Keratinocyte (primary cell): Measurements from ENCODE around the gene ASS1. TPM values are rescaled to one million over a fixed set of nuclear protein-coding genes. Genes with fewer than 3 reads are reported as not detected.

Source experiments
- DNase-seq: peaks from one replicate; pipeline ENCODE4 v3.0.0-alpha.2; 2011; ENCODE audit warnings: low read depth, missing footprints, low spot score
- FAIRE-seq: peaks from 2 replicates; lab custom pipeline; 2011; peaks lifted over from hg19 to GRCh38; lab: Jason Lieb, UNC
- H2AFZ ChIP-seq: 2 replicates; pipeline ENCODE4 v1.6.0; 2012; ENCODE audit warnings: low read length, control low read depth, inconsistent platforms; ENCODE audit not compliant: control insufficient read depth
- H3K27ac ChIP-seq: 2 replicates; pipeline ENCODE4 v1.5.1; 2011; ENCODE audit warnings: low read length; ENCODE audit not compliant: control insufficient read depth, insufficient read depth
- H3K27me3 ChIP-seq: 3 replicates; pipeline ENCODE4 v1.6.0; 2011; ENCODE audit warnings: low read length; ENCODE audit not compliant: control insufficient read depth, insufficient read depth; ENCODE audit errors: extremely low read depth
- H3K36me3 ChIP-seq, 2 experiments: 2 replicates in 1 of 2; 3 replicates in 1 of 2; pipeline ENCODE4 v1.5.1; 2011; ENCODE audit warnings: low read length in 2 of 2, mild to moderate bottlenecking in 1 of 2; ENCODE audit not compliant: control insufficient read depth in 2 of 2, insufficient read depth in 2 of 2; ENCODE audit errors: extremely low read depth in 1 of 2
- H3K4me1 ChIP-seq: 3 replicates; pipeline ENCODE4 v1.5.1; 2011; ENCODE audit warnings: low read length; ENCODE audit not compliant: control insufficient read depth, insufficient read depth; ENCODE audit errors: extremely low read depth
- H3K4me2 ChIP-seq: 3 replicates; pipeline ENCODE4 v1.6.0; 2011; ENCODE audit warnings: low read depth, low read length; ENCODE audit not compliant: control insufficient read depth, insufficient read depth; ENCODE audit errors: extremely low read depth
- H3K4me3 ChIP-seq, 3 experiments: fragments of 200-600 bp in 1 of 3; sonication (generic) in 1 of 3; 2 replicates in 2 of 3; 3 replicates in 1 of 3; pipeline ENCODE4 v1.5.1; 2011 to 2016; ENCODE audit warnings: low read length in 3 of 3, mild to moderate bottlenecking in 3 of 3, control low read depth in 2 of 3, inconsistent platforms in 1 of 3, low read depth in 1 of 3, mixed read lengths in 1 of 3, mixed run types in 1 of 3, moderate library complexity in 1 of 3; ENCODE audit not compliant: control insufficient read depth in 2 of 3, insufficient read depth in 2 of 3; ENCODE audit errors: extremely low read depth in 1 of 3
- H3K79me2 ChIP-seq: 2 replicates; pipeline ENCODE4 v1.6.0; 2012; ENCODE audit warnings: low read length; ENCODE audit not compliant: control insufficient read depth, insufficient read depth
- H3K9ac ChIP-seq: 3 replicates; pipeline ENCODE4 v1.6.0; 2011; ENCODE audit warnings: low read length; ENCODE audit not compliant: control insufficient read depth, insufficient read depth; ENCODE audit errors: extremely low read depth
- H3K9me1 ChIP-seq: 3 replicates; pipeline ENCODE4 v1.6.0; 2011; ENCODE audit warnings: low read length; ENCODE audit not compliant: control insufficient read depth, insufficient read depth; ENCODE audit errors: extremely low read depth
- H3K9me3 ChIP-seq: 2 replicates; pipeline ENCODE4 v1.5.1; 2012; ENCODE audit warnings: low read depth, low read length; ENCODE audit not compliant: control insufficient read depth
- H4K20me1 ChIP-seq: 3 replicates; pipeline ENCODE4 v1.6.0; 2011; ENCODE audit warnings: low read length; ENCODE audit not compliant: control insufficient read depth, insufficient read depth; ENCODE audit errors: extremely low read depth
- EZH2 ChIP-seq: IDR thresholded peaks from one replicate; pipeline ENCODE4 v1.6.1; 2012; ENCODE audit warnings: inconsistent platforms, mild to moderate bottlenecking, low read length, moderate library complexity
- dilution Hi-C: fragments of 300-500 bp; cut with MboI; formaldehyde crosslinking; loops from one replicate; pipeline ENCODE4 v1.7.0; 2020; ENCODE audit warnings: low sequenced_read_pairs; ENCODE audit not compliant: extremely low pct_ligation_motif_present
- polyA plus RNA-seq, 5 experiments: library from polyadenylated mRNA; depleted of rRNA in 3 of 5; stranded (reverse) in 3 of 5; stranded (forward) in 1 of 5; unstranded in 1 of 5; fragments of >200 nt; gene quantifications; 1 replicate in 1 of 5; 2 replicates in 3 of 5; 3 replicates in 1 of 5; pipeline versions ENCODE4 v1.2.1 to v1.2.3, GENCODE V29; 2011 to 2012; ENCODE audit warnings: missing spikeins in 2 of 5, low read depth in 1 of 5, low replicate concordance in 1 of 5
- small RNA-seq, 3 experiments: library from RNA; depleted of rRNA; stranded (forward); fragments of <200 nt; gene quantifications; one replicate each; pipeline ENCODE3, GENCODE V24; 2012; ENCODE audit warnings: low read depth in 3 of 3, low replicate concordance in 1 of 3; ENCODE audit not compliant: insufficient read length in 3 of 3
- TF ChIP-seq, protein P1 (sequence below), 3 experiments: IDR thresholded peaks in 1 of 3; conservative IDR thresholded peaks in 1 of 3; optimal IDR thresholded peaks in 1 of 3; 2 replicates in 2 of 3; 3 replicates in 1 of 3; pipeline versions ENCODE3 to v1.5.1; 2011; ENCODE audit warnings: low read length in 3 of 3, mild to moderate bottlenecking in 3 of 3, moderate library complexity in 2 of 3, control low read depth in 1 of 3, inconsistent platforms in 1 of 3; ENCODE audit not compliant: insufficient read depth in 2 of 3; ENCODE audit errors: extremely low read depth in 1 of 3

ASS1 gene
- polyA plus RNA-seq, 1 donor (not counting 4 experiments of a cell fraction or from before 2014, with no cell fraction given): 52.4 TPM

DNA sequence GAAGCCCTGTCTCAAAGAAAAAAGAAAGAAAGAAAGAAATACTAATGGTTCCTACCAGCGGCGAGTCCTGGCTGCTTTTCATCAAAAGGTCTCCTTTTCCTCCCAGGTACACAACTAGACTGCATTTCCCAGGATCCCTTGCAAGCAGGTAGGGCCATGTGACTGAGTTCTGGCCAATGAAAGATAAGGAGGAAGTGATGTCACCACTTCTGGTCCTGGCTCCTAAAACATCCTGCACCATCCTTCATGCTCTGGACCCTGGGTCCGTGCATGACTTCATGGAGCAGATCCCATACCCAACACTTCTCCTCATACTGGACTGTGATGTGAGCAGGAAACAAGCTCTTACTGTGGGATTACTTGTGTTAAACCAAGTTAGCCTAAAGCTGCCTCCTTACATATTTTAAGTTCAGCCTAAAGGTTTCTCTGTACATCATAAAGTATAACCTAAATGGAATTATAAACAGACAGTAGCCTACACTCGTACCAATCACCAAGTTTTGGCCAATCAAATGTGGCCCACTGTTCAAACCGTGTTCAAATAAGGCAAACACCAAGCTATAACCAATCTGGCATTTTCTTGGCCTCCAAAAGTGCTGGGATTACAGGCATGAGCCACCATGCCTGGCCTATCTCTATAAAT is 104.5 kb downstream of the ASS1 start:
- H3K9ac ChIP-seq: no peak overlapping the region
- no peak overlapping the region for H3K27ac ChIP-seq
- no peaks in the 10 kb centered on the region for H3K79me2 ChIP-seq
- H2AFZ ChIP-seq: no peak overlapping the region
- H3K9me1 ChIP-seq: no peaks in the 10 kb centered on the region
- H3K27me3 ChIP-seq: no peaks in the 10 kb centered on the region
- dilution Hi-C loops: no loop called here
- FAIRE-seq: no peak
- H3K4me3 ChIP-seq: no peak overlapping the region
- TF ChIP-seq, protein P1, sequence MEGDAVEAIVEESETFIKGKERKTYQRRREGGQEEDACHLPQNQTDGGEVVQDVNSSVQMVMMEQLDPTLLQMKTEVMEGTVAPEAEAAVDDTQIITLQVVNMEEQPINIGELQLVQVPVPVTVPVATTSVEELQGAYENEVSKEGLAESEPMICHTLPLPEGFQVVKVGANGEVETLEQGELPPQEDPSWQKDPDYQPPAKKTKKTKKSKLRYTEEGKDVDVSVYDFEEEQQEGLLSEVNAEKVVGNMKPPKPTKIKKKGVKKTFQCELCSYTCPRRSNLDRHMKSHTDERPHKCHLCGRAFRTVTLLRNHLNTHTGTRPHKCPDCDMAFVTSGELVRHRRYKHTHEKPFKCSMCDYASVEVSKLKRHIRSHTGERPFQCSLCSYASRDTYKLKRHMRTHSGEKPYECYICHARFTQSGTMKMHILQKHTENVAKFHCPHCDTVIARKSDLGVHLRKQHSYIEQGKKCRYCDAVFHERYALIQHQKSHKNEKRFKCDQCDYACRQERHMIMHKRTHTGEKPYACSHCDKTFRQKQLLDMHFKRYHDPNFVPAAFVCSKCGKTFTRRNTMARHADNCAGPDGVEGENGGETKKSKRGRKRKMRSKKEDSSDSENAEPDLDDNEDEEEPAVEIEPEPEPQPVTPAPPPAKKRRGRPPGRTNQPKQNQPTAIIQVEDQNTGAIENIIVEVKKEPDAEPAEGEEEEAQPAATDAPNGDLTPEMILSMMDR (optimal IDR thresholded peaks at IDR 0.05 in 1 of 3, IDR thresholded peaks at IDR 0.05 in 1 of 3, conservative IDR thresholded peaks at IDR 0.05 in 1 of 3; ENCODE audit: extremely low read depth in 1 of 3, insufficient read depth in 2 of 3, low read length in 3 of 3): no peak
- no peak for TF ChIP-seq EZH2
- H3K4me1 ChIP-seq: no peaks in the 10 kb centered on the region
- DNase-seq: no peak
- no peaks in the 10 kb centered on the region for H4K20me1 ChIP-seq
- no peaks in the 10 kb centered on the region for H3K9me3 ChIP-seq
- H3K36me3 ChIP-seq: no peaks in the 10 kb centered on the region
- no peak overlapping the region for H3K4me2 ChIP-seq

Small RNA genes within 50 kb of the gene (small RNA-seq; reads per million reads assigned to genes)
- 0 to 0.33 (median 0) reads per million in 3 experiments for gene RN7SL665P

Other genes starting within 250 kb of the ASS1 start
- 0.03 TPM in 1 of 3 replicates, not detected in the others for gene HMCN2, start 179.2 kb upstream of the ASS1 start, polyA plus RNA-seq
- gene FUBP3, start 134.6 kb downstream of the ASS1 start, polyA plus RNA-seq: 35.0 to 39.1 TPM (median 37.4 TPM) in 3 replicates
- gene PRDM12, start 219.6 kb downstream of the ASS1 start, polyA plus RNA-seq: not detected in 3 replicates
- gene EXOSC2, start 248.8 kb downstream of the ASS1 start, polyA plus RNA-seq: 22.1 to 37.5 TPM (median 35.9 TPM) in 3 replicates